SK-N-MC (cell line): ENCODE measurements around the gene SMPD3.

ENCODE experiments used
- DNase-seq: peaks from one replicate; pipeline ENCODE4 v3.0.0-alpha.2; 2011; ENCODE audit warnings: low read depth, low spot score
- H3K27ac ChIP-seq: fragments of 200-600 bp; sonication (generic); 2 replicates; pipeline ENCODE4 v1.5.1; 2016; ENCODE audit warnings: mixed run types
- H3K36me3 ChIP-seq: fragments of 200-600 bp; sonication (generic); 2 replicates; pipeline ENCODE4 v1.6.1; 2017; ENCODE audit warnings: antibody characterized with exemption, low read length, mixed read lengths; ENCODE audit not compliant: insufficient read depth
- H3K4me3 ChIP-seq: fragments of 200-600 bp; sonication (generic); 2 replicates; pipeline ENCODE4 v1.5.1; 2016
- H3K9ac ChIP-seq: fragments of 200-600 bp; sonication (generic); 2 replicates; pipeline ENCODE4 v1.8.0; 2017; ENCODE audit warnings: mixed run types, mixed read lengths; ENCODE audit not compliant: insufficient read length
- H3K9me3 ChIP-seq: fragments of 200-600 bp; sonication (generic); 2 replicates; pipeline ENCODE4 v1.6.1; 2017; ENCODE audit warnings: low read depth, mild to moderate bottlenecking, antibody characterized with exemption, low read length, moderate library complexity, mixed read lengths
- EZH2 ChIP-seq: fragments of 200-600 bp; sonication (generic); IDR thresholded peaks from one replicate; pipeline ENCODE4 v1.6.1; 2017; ENCODE audit warnings: antibody characterized with exemption
- FOXP2 ChIP-seq: optimal IDR thresholded peaks from 2 replicates; pipeline ENCODE3; 2011; ENCODE audit warnings: mild to moderate bottlenecking, moderate library complexity; ENCODE audit not compliant: insufficient read depth; ENCODE audit errors: extremely low read length, control extremely low read depth
- POLR2AphosphoS5 ChIP-seq: IDR thresholded peaks from 2 replicates; pipeline ENCODE4 v1.6.1; 2012; ENCODE audit warnings: mild to moderate bottlenecking, low read depth, low read length, borderline replicate concordance

The SMPD3 gene

DNA sequence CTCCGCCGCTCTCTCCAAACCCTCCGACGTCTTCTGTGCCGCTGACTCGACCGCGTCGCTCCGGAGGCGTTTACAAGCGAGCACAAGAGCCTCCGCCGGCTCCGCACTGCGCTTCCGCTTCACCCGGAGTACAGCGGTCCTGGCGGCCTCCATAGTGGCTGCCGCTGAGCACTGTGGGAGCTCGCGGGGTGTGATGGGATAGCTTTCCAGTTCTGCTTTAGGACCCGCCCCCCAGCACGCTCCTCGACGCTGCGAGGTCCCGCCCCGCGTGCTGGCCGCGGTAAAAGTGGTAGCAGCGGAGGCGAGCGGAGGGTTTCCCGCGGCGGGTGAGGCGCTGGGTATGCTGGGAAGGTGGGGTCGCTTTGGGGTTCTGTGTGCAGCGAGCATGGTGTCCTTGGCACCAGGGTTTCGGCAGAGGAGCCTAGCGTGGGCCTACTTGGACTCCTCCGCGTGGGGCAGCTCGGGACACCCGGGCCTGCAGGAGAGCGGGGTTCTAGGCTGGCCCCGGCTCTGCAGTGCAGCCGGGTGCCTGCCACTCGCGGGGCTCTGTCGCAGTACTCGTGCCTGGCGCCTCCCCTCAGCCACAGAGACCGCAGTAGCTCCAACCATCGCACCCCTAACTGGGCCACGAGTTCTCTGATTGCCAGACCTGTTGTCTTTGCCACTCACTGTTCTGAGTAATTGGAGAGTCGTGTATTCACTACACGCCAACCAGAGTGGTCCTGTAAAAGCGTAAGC lies 137.4 kb downstream of the SMPD3 start, which contains the start of the genes PRMT7 and SLC7A6OS:
TSS of gene PRMT7 (plus strand) at position 246 of the 738 bp plus-strand sequence. CDS start 4,961 bp downstream, outside the sequence.
TSS of gene SLC7A6OS (minus strand) at position 173 of the 738 bp plus-strand sequence. CDS start at position 153, 20 bp downstream.
- peak within 1 kb of the TSS; percentile 31; the same call in 1 of the 2 replicates for H3K27ac ChIP-seq
- TF ChIP-seq EZH2, result no peak
- TF ChIP-seq POLR2AphosphoS5, result peak; percentile 90
- no peak for TF ChIP-seq FOXP2
- no peak for DNase-seq
- H3K9me3 ChIP-seq, result no peaks in the 10 kb centered on the region
- peaks cover 11% of the 10 kb centered on the region; the same call in 1 of the 2 replicates for H3K36me3 ChIP-seq
- H3K4me3 ChIP-seq, result peak within 1 kb of the TSS; percentile 88
- peak within 1 kb of the TSS; percentile 86 for H3K9ac ChIP-seq

DNA sequence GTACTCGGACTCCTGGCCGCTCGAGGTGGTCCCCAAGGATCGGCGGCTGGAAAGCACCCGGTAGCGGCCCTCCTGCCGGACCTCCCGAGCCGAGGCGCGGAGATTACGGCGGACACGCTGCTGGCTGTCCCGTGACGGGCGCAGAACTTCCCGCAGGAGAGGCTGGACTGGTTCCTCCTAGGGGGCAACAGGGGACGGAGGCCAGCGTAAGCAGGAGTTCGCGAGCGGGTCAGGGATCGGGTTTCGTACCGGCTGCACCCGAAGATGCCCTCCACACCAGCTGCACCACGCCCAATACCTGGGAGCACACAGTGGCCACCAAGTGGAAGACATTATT lies 137.9 kb downstream of the SMPD3 start:
- H3K27ac ChIP-seq, result no peak overlapping the region
- no peaks in the 10 kb centered on the region for H3K9me3 ChIP-seq
- peaks cover 6% of the 10 kb centered on the region; the same call in 1 of the 2 replicates for H3K36me3 ChIP-seq
- peak overlapping the region; percentile 86 for H3K9ac ChIP-seq
- DNase-seq, result no peak
- no peak for TF ChIP-seq POLR2AphosphoS5
- TF ChIP-seq EZH2, result no peak
- no peak for TF ChIP-seq FOXP2
- H3K4me3 ChIP-seq, result peak overlapping the region; percentile 88

DNA sequence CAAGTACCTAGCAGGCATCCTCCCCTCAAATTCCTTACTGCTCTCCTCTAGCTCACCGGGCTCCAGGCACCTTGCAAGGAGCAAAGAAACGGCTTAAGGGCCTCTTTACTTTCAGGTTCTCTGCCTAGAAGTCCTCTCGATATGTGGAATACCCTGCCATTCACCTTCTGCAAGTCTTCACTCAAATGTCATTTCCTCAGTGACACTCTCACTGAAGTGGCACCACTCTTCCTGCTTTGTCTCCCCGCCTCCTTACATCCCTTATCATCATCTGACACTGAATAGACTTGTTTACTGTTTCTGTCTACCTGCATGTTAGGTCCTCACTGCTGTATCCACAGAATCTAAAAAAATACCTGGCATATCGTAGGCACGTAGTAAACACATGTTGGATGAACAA lies 138.5 kb downstream of the SMPD3 start:
- H3K36me3 ChIP-seq, result peaks cover 6% of the 10 kb centered on the region; the same call in 1 of the 2 replicates
- TF ChIP-seq FOXP2, result no peak
- TF ChIP-seq EZH2, result no peak
- no peak for TF ChIP-seq POLR2AphosphoS5
- no peak overlapping the region for H3K27ac ChIP-seq
- H3K4me3 ChIP-seq, result peak overlapping the region; percentile 88
- no peak for DNase-seq
- H3K9ac ChIP-seq, result peak overlapping the region; percentile 86
- no peaks in the 10 kb centered on the region for H3K9me3 ChIP-seq
